Gastroesophageal sphincter (tissue), 3 donors: Measurements from ENCODE around the gene TMTC3.

Experiments
- POLR2A ChIP-seq, 2 donors: fragments of 450-650 bp; IDR thresholded peaks; one replicate each; pipeline ENCODE4 v1.6.1; 2017; ENCODE audit warnings: antibody characterized with exemption in 2 of 2, mild to moderate bottlenecking in 2 of 2, moderate library complexity in 1 of 2
- TF ChIP-seq, protein P1 (sequence below), 4 experiments: fragments of 200-600 bp in 2 of 4; fragments of 450-650 bp in 2 of 4; sonication (generic) in 1 of 4; IDR thresholded peaks; one replicate each; pipeline ENCODE4 v1.5.1; 2017 to 2019; ENCODE audit warnings: antibody characterized with exemption in 4 of 4, mild to moderate bottlenecking in 2 of 4, moderate library complexity in 2 of 4

DNA sequence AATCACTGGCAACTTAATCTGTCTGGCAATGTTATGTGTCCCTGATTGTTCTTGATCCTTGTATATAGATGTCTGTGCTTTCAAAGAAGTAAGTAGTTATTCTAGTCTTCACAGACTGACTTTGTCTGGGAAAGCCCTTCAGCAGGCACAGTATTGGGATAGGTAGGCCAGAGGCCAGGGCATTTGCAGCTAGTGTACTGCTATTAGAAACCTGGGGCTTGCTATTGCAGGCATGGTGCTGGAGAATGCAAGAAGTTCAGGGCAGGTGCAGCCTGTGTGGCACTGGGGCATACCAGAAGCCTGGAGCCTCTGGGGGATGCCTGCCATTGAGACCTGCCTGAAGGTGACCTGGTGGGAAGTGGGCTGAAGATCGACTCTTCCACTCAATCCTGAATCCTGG is 96.3 kb downstream of the TMTC3 start:
- TF ChIP-seq, protein P1, sequence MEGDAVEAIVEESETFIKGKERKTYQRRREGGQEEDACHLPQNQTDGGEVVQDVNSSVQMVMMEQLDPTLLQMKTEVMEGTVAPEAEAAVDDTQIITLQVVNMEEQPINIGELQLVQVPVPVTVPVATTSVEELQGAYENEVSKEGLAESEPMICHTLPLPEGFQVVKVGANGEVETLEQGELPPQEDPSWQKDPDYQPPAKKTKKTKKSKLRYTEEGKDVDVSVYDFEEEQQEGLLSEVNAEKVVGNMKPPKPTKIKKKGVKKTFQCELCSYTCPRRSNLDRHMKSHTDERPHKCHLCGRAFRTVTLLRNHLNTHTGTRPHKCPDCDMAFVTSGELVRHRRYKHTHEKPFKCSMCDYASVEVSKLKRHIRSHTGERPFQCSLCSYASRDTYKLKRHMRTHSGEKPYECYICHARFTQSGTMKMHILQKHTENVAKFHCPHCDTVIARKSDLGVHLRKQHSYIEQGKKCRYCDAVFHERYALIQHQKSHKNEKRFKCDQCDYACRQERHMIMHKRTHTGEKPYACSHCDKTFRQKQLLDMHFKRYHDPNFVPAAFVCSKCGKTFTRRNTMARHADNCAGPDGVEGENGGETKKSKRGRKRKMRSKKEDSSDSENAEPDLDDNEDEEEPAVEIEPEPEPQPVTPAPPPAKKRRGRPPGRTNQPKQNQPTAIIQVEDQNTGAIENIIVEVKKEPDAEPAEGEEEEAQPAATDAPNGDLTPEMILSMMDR (IDR thresholded peaks at IDR 0.05): no peak
- TF ChIP-seq POLR2A (IDR thresholded peaks at IDR 0.05): no peak
